Gastrocnemius medialis (tissue), 4 donors: ENCODE measurements around the gene UROC1. TPM values are rescaled to one million over a fixed set of nuclear protein-coding genes. Genes with fewer than 3 reads are reported as not detected.

Experiments used
- ATAC-seq, 2 donors: fragments of 150-250 bp; one replicate each; pipeline ENCODE4 v1.9.1; 2016
- DNase-seq, 2 donors: peaks; one replicate each; pipeline ENCODE4 v3.0.0-alpha.2; 2019
- H3K27ac ChIP-seq, 4 donors: fragments of 200-600 bp; sonication (generic); 1 replicate in 1 of 4; 2 replicates in 3 of 4; pipeline ENCODE4 v1.5.1; 2016 to 2018; ENCODE audit warnings: mild to moderate bottlenecking in 2 of 4, moderate library complexity in 1 of 4
- H3K27me3 ChIP-seq, 3 donors: fragments of 200-600 bp; sonication (generic) in 2 of 3; 1 replicate in 1 of 3; 2 replicates in 2 of 3; pipeline versions ENCODE4 v1.5.1 to v1.6.0; 2016 to 2019; ENCODE audit warnings: mild to moderate bottlenecking in 1 of 3, moderate library complexity in 1 of 3
- H3K36me3 ChIP-seq, 2 donors: fragments of 200-600 bp; sonication (generic) in 1 of 2; one replicate each; pipeline ENCODE4 v1.5.1; 2017 to 2018
- H3K4me1 ChIP-seq, 2 donors: fragments of 200-600 bp; sonication (generic) in 1 of 2; one replicate each; pipeline ENCODE4 v1.5.1; 2016 to 2017; ENCODE audit warnings: mild to moderate bottlenecking in 2 of 2
- H3K4me3 ChIP-seq, 4 donors: fragments of 200-600 bp; sonication (generic) in 3 of 4; 1 replicate in 1 of 4; 2 replicates in 3 of 4; pipeline ENCODE4 v1.5.1; 2016 to 2019; ENCODE audit warnings: mild to moderate bottlenecking in 2 of 4
- H3K9me3 ChIP-seq, 3 donors: fragments of 200-600 bp; sonication (generic) in 2 of 3; 1 replicate in 1 of 3; 2 replicates in 2 of 3; pipeline ENCODE4 v1.5.1; 2016 to 2019
- CTCF ChIP-seq, 5 experiments: fragments of 450-650 bp in 3 of 5; fragments of 200-600 bp in 2 of 5; sonication (generic) in 2 of 5; IDR thresholded peaks in 4 of 5; conservative IDR thresholded peaks in 1 of 5; 1 replicate in 4 of 5; 2 replicates in 1 of 5; pipeline ENCODE4 v1.5.1; 2016 to 2019; ENCODE audit warnings: antibody characterized with exemption in 5 of 5, mild to moderate bottlenecking in 3 of 5, moderate library complexity in 3 of 5
- POLR2A ChIP-seq, 2 donors: fragments of 450-650 bp; IDR thresholded peaks; one replicate each; pipeline ENCODE4 v1.6.1; 2017; ENCODE audit warnings: antibody characterized with exemption in 2 of 2, mild to moderate bottlenecking in 2 of 2, moderate library complexity in 2 of 2
- in situ Hi-C, 4 donors: fragments of 200-750 bp; cut with MboI; loops; one replicate each; pipeline versions ENCODE4 v1.15.0 to v1.8.0; 2017; ENCODE audit warnings: low sequenced_read_pairs in 4 of 4
- intact Hi-C: fragments of 100-400 bp; cut with DNase I; formaldehyde crosslinking; loops from one replicate; pipeline ENCODE4 v1.15.1; 2023; ENCODE audit warnings: low total_unique reads
- total RNA-seq, 4 donors: library from RNA; depleted of rRNA; stranded (reverse); fragments of >200 nt; gene quantifications; one replicate each; pipeline versions ENCODE4 v1.1.0 to v1.2.3, GENCODE V29; 2016

The UROC1 gene
- total RNA-seq, 4 donors from 2014 or later = 0.07 to 0.36 TPM; not detected in 2

GRCh38 chr3:126509597-126510307 lies 7.8 kb downstream of the UROC1 start:
- Histone ChIP-seq H3K27me3 (no peaks in the 10 kb centered on the region), H3K27ac (no peak overlapping the region), H3K4me3 (no peak overlapping the region), H3K4me1 (peaks cover 0 to 6% of the 10 kb centered on the region in 2 donors), H3K36me3 (no peaks in the 10 kb centered on the region), H3K9me3 (no peaks in the 10 kb centered on the region)
- ATAC-seq = no peak
- no peak for TF ChIP-seq CTCF (IDR thresholded peaks at IDR 0.05 in 4 of 5, conservative IDR thresholded peaks at IDR 0.05 in 1 of 5)
- TF ChIP-seq POLR2A (IDR thresholded peaks at IDR 0.05) = no peak
- in situ Hi-C loops = no loop called here
- no peak for DNase-seq
- intact Hi-C loops = no loop called here

GRCh38 chr3:126508564-126508964 lies 9.0 kb downstream of the UROC1 start:
- DNase-seq (no peak), ATAC-seq (no peak)
- no peak overlapping the region for H3K4me3 ChIP-seq
- no peaks in the 10 kb centered on the region for H3K36me3 ChIP-seq
- no peak overlapping the region for H3K27ac ChIP-seq
- TF ChIP-seq CTCF (IDR thresholded peaks at IDR 0.05 in 4 of 5, conservative IDR thresholded peaks at IDR 0.05 in 1 of 5) (no peak), POLR2A (IDR thresholded peaks at IDR 0.05) (no peak)
- H3K27me3 ChIP-seq = no peaks in the 10 kb centered on the region
- in situ Hi-C loops = no loop called here
- H3K4me1 ChIP-seq = peaks cover 0 to 6% of the 10 kb centered on the region in 2 donors
- no peaks in the 10 kb centered on the region for H3K9me3 ChIP-seq
- intact Hi-C loops = no loop called here

- Histone ChIP-seq H3K27me3 (no peaks in the 10 kb centered on the region), H3K4me3 (no peak overlapping the region), H3K36me3 (no peaks in the 10 kb centered on the region), H3K4me1 (peaks cover 0 to 6% of the 10 kb centered on the region in 2 donors), H3K27ac (no peak overlapping the region), H3K9me3 (no peaks in the 10 kb centered on the region)
- DNase-seq (no peak), ATAC-seq (no peak)
- TF ChIP-seq CTCF (IDR thresholded peaks at IDR 0.05 in 4 of 5, conservative IDR thresholded peaks at IDR 0.05 in 1 of 5) (no peak), POLR2A (IDR thresholded peaks at IDR 0.05) (no peak)
- in situ Hi-C loops = no loop called here
- intact Hi-C loops = no loop called here
Measured at GRCh38 chr3:126507886-126508285, 9.7 kb downstream of the UROC1 start.

GRCh38 chr3:126503701-126504100 lies 13.9 kb downstream of the UROC1 start:
- in situ Hi-C loops = no loop called here
- no peak for ATAC-seq
- intact Hi-C loops = no loop called here
- TF ChIP-seq POLR2A (IDR thresholded peaks at IDR 0.05) (no peak), CTCF (IDR thresholded peaks at IDR 0.05 in 4 of 5, conservative IDR thresholded peaks at IDR 0.05 in 1 of 5) (no peak)
- DNase-seq = no peak
- H3K36me3 ChIP-seq = no peaks in the 10 kb centered on the region
- no peak overlapping the region for H3K27ac ChIP-seq
- H3K27me3 ChIP-seq = no peaks in the 10 kb centered on the region
- no peaks in the 10 kb centered on the region for H3K4me1 ChIP-seq
- no peaks in the 10 kb centered on the region for H3K9me3 ChIP-seq
- no peak overlapping the region for H3K4me3 ChIP-seq

GRCh38 chr3:126502656-126503055 lies 14.9 kb downstream of the UROC1 start:
- no peaks in the 10 kb centered on the region for H3K4me1 ChIP-seq
- H3K4me3 ChIP-seq = no peak overlapping the region
- in situ Hi-C loops = no loop called here
- ATAC-seq (no peak), DNase-seq (no peak)
- no peak overlapping the region for H3K27ac ChIP-seq
- intact Hi-C loops = no loop called here
- no peak for TF ChIP-seq CTCF (IDR thresholded peaks at IDR 0.05 in 4 of 5, conservative IDR thresholded peaks at IDR 0.05 in 1 of 5)
- no peak for TF ChIP-seq POLR2A (IDR thresholded peaks at IDR 0.05)
- no peaks in the 10 kb centered on the region for H3K27me3 ChIP-seq
- H3K9me3 ChIP-seq = no peaks in the 10 kb centered on the region
- no peaks in the 10 kb centered on the region for H3K36me3 ChIP-seq
